K562 (cell line): ENCODE measurements around the gene APOBEC3G.

Experiments used
- CTCF ChIP-seq, 3 experiments: IDR thresholded peaks in 2 of 3; conservative IDR thresholded peaks in 1 of 3; 2 replicates each; pipeline ENCODE4 v1.5.1; 2011 to 2012; ENCODE audit warnings: low read length in 3 of 3, mild to moderate bottlenecking in 3 of 3, control low read depth in 2 of 3, improper control_type of control experiment in 1 of 3, inconsistent platforms in 1 of 3, low read depth in 1 of 3, mixed read lengths in 1 of 3, moderate library complexity in 1 of 3; ENCODE audit not compliant: insufficient read depth in 2 of 3
- EZH2 ChIP-seq: IDR thresholded peaks from 2 replicates; pipeline ENCODE4 v1.6.1; 2012; ENCODE audit warnings: low read depth, mild to moderate bottlenecking, inconsistent platforms, low read length, borderline replicate concordance
- HES1 ChIP-seq: fragments of 450-650 bp; IDR thresholded peaks from 2 replicates; pipeline ENCODE4 v1.6.1; 2016; ENCODE audit warnings: low read depth, mild to moderate bottlenecking, moderate library complexity
- MBD2 ChIP-seq: sonication (generic); IDR thresholded peaks from 2 replicates; pipeline ENCODE4 v1.6.1; 2016; ENCODE audit warnings: low read depth, borderline replicate concordance
- PTBP1 ChIP-seq: fragments of 200-400 bp; formaldehyde crosslinking; IDR thresholded peaks from 2 replicates; pipeline ENCODE4 v1.6.1; 2017; ENCODE audit warnings: low read depth, low read length

- TF ChIP-seq CTCF (IDR thresholded peaks at IDR 0.05 in 2 of 3, conservative IDR thresholded peaks at IDR 0.05 in 1 of 3; ENCODE audit: insufficient read depth in 2 of 3, low read depth in 1 of 3, low read length in 3 of 3), result no peak
- TF ChIP-seq PTBP1, result no peak
- TF ChIP-seq HES1, result no peak
- no peak for TF ChIP-seq EZH2
- TF ChIP-seq MBD2, result no peak
Measured at GRCh38 chr22:39041908-39042307, 35.2 kb upstream of the APOBEC3G start.
